Left lobe of liver (tissue), 2 donors: ENCODE measurements around the gene INPP4B. TPM values are rescaled to one million over a fixed set of nuclear protein-coding genes. Genes with fewer than 3 reads are reported as not detected.

Experiments
- ATAC-seq: fragments of 200-7000 bp; cut with Tn5 transposase; one replicate; pipeline ENCODE4 v1.9.1; 2020; ENCODE audit warnings: mild to moderate bottlenecking, moderate library complexity
- DNase-seq: peaks from one replicate; pipeline ENCODE4 v3.0.0-alpha.2; 2020; ENCODE audit warnings: low spot score
- total RNA-seq: library from RNA; stranded (reverse); gene quantifications from one replicate; pipeline ENCODE4 v1.2.1, GENCODE V29; 2021
- donor health status: DM: no; HTN: no; CAD: no; lungs with moderate emphysema.
- donor health status: DM: no; HTN: yes; CAD: no.

INPP4B gene
- total RNA-seq, 1 donor from 2014 or later, result 0.93 TPM

DNA sequence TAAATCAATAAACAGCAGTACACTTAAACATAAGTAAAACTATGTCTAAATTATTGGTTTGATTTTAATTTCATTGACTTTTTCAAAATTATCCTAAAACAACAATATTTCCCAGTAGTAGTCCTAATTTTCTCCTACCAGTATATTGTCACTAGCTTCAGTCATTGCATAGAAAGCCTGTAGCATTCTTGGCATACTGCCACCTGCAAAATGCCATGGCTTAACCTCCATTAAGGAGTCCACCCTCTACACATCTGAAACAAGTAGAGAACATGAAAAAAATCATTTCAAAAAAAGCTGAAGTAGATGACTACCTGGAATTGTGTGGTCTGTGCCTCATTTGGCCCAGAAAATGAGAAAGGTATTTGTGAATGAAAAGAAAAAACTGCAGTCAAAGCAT lies 348.5 kb downstream of the INPP4B start:
- DNase-seq (no peak), ATAC-seq (no peak)

DNA sequence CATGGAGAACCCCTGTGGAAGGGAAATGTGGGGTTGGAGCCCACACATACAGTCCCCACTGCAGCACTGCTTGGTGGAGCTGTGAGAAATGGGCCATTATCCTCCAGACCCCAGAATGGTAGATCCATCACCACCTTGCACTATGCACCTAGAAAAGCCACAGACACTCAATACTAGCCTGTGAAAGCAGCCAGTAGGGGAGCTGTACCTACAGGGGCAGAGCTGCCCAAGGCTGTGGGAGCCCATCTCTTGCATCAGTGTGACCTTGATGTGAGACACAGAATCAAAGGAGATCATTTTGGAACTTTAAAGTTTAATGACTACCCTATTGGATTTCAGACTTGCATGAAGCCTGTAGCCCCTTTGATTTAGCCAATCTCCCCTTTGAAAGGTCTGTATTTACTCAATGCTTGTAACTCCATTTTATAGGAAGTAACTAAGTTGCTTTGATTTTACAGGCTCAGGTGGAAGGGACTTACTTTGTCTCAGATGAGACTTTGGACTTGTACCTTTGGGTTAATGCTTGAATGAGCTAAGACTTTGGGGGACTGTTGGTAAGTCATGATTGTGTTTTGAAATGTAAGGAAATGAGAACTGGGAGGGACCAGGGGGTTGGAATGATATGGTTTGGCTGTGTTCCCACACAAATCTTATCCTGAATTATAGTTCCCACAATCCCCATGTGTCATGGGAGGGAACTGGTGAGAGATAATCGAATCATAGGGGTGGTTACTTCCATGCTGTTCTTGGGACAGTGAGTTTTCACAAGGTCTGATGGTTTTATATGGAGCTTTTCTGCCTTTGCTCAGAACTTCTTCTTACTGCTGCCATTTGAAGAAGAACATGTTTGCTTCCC lies 352.6 kb downstream of the INPP4B start:
- ATAC-seq, result no peak
- no peak for DNase-seq

GRCh38 chr4:142485452-142485851 lies 360.6 kb downstream of the INPP4B start:
- ATAC-seq (no peak), DNase-seq (no peak)

DNA sequence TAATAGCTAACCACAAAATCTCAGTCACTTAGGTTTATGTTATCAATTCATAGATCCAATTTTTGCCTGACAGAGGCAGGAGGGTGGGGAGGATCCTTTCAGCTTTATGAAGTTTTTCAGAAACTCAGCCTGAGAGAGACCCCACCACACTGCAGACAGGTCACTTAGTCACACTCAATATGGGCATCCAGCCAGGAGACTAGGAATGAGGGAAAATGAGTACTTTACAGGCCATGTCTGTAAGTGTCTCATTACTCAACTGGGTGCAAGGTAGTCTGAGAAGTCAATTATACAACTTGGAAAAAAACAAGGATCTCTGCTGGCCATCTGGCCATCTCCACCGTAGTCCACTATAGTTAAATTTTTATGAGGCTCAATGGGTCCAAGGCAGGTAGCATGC lies 365.9 kb downstream of the INPP4B start:
- DNase-seq (no peak), ATAC-seq (no peak)

- no peak for ATAC-seq
- DNase-seq, result no peak
Observed at GRCh38 chr4:142475663-142476062, 370.4 kb downstream of the INPP4B start.

GRCh38 chr4:142474398-142475087 lies 371.6 kb downstream of the INPP4B start:
- no peak for ATAC-seq
- no peak for DNase-seq

GRCh38 chr4:142473960-142474338 lies 372.2 kb downstream of the INPP4B start:
- ATAC-seq, result no peak
- no peak for DNase-seq

DNA sequence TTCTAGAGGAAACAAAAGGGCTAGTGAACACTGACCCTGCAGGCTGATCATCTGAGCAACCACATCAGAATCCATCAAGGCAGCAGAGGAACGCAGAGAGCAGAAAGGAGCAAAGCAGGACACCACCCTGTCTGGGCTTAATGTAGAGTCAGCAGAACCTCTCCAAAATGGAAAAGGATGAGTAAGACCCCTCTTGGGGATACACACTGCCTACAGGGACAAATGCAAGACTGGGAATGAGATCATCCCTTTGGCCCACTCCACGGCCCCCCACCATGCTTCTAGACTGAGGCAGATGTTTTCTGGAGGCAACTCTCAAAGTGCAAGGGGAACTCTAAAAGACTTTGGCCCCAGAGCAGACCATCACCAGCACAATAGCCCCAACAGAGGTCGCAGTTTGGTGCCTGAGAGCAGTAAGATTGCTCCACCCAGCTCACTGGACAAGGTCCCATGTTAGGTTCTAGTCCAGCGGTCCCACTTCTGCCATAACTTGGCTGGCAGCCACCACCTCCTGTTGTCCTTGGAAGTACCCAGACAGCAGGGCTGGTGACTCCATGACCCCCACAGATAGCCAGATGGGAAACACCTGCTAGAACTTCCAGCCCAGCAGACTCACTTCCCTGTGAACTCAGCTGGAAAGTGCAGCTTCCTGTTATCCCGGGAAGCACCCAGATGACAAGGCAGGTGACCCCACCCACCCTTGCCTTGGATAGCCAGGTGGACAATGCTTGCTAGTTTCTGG lies 372.7 kb downstream of the INPP4B start:
- ATAC-seq (no peak), DNase-seq (no peak)

GRCh38 chr4:142467088-142467487 lies 379.0 kb downstream of the INPP4B start:
- DNase-seq, result no peak
- ATAC-seq, result no peak

DNA sequence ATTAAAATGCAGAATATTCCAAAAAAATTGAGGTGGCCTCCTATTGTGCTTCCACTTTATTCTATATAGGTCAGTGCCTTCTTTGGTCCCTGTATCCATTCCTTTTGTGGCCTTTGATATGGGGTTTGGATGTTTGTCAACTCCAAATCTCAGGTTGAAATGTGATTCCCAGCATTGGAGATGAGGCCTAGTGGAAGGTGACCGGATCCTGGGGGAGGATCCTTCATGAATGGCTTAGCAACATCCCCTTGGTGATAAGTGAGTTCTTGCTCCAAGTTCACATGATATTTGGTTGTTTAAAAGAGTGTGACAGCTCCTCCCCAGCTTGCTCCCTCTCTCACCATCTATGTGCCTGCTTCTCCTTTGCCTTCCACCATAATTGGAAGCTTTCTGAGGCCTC lies 380.6 kb downstream of the INPP4B start:
- ATAC-seq (no peak), DNase-seq (no peak)

DNA sequence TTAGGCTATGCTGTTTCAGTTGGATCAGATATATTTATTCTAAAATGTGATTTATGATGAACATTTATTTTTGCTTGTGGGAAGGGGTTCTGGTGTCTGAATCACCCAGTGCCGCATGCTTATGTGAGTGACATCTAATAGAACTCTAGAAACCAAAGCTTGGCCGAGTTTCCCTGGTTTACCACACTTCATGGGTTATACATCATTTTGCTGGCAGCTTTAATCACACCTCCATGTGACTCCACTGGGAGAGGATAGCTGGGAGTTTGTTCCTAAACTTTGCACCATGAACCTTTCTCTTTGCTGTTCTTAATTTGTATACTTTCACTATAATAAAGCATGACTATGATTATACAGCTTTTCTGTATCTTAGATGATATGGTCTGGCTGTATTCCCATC lies 382.9 kb downstream of the INPP4B start:
- DNase-seq (no peak), ATAC-seq (no peak)

GRCh38 chr4:142452161-142452855 lies 393.8 kb downstream of the INPP4B start:
- DNase-seq (no peak), ATAC-seq (no peak)

GRCh38 chr4:142449771-142450373 lies 396.2 kb downstream of the INPP4B start:
- DNase-seq, result no peak
- ATAC-seq, result no peak

DNA sequence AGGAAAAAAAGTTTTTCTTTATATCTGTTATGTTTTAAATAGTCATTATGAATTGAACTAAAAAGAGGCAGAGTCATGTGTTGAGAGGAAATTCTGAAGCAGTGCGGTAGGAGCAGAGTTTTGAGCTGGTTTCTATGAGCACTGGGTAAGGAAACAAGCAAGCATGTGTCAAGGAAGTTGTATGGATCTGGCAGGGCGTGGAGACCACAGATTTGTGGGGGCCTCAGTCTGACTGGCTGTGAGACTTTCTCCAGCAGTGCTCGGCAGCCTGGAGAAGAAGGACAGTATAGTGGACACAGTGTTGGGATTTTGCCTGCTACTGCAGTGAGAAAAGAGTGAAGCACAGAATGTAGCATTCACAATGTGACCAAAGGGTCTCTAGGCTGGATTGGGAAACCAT lies 399.1 kb downstream of the INPP4B start:
- no peak for ATAC-seq
- no peak for DNase-seq

- DNase-seq (no peak), ATAC-seq (no peak)
Observed at GRCh38 chr4:142443469-142443868, 402.6 kb downstream of the INPP4B start.

GRCh38 chr4:142440093-142440492 lies 406.0 kb downstream of the INPP4B start:
- ATAC-seq (no peak), DNase-seq (no peak)

GRCh38 chr4:142435599-142436235 lies 410.4 kb downstream of the INPP4B start:
- no peak for DNase-seq

GRCh38 chr4:142434519-142435224 lies 411.4 kb downstream of the INPP4B start:
- no peak for ATAC-seq
- DNase-seq, result no peak

More at GRCh38 chr4:142435599-142436235, 410.4 kb downstream of the INPP4B start:
- no peak for ATAC-seq

GRCh38 chr4:142428715-142429114 lies 417.4 kb downstream of the INPP4B start:
- no peak for DNase-seq

More at GRCh38 chr4:142428715-142429114, 417.4 kb downstream of the INPP4B start:
- no peak for ATAC-seq
